Measurements from ENCODE around the gene AJM1.
A peak's percentile ranks its signal among the peaks of the same experiment; 100 is the strongest.

Gene AJM1

GRCh38 chr9:136849960-136850865, 7.9 kb downstream of the AJM1 start:
- H3K27ac ChIP-seq = no peak overlapping the region
- no peak overlapping the region for H3K4me3 ChIP-seq (IDR thresholded peaks at IDR 0.05; ENCODE audit: insufficient read depth, low read depth, low read length)
- no peaks in the 10 kb centered on the region for H3K36me3 ChIP-seq (ENCODE audit: insufficient read depth)
- H4K20me1 ChIP-seq (ENCODE audit: insufficient read depth) = no peaks in the 10 kb centered on the region
- H3K4me2 ChIP-seq = peak overlapping the region; percentile 85
- H3K4me1 ChIP-seq (ENCODE audit: low read depth, poor library complexity, severe bottlenecking) = peaks cover 2% of the 10 kb centered on the region
- TF ChIP-seq CTCF (conservative IDR thresholded peaks at IDR 0.05; ENCODE audit: low read depth, low read length) = no peak
- H2AFZ ChIP-seq (ENCODE audit: low read depth) = no peak overlapping the region
- no peaks in the 10 kb centered on the region for H3K27me3 ChIP-seq (ENCODE audit: insufficient read depth, low read depth)
- no peak overlapping the region; the same call in 1 of the 2 replicates for H3K9ac ChIP-seq
- H3K79me2 ChIP-seq (ENCODE audit: insufficient read depth, low read depth) = no peaks in the 10 kb centered on the region

DNA sequence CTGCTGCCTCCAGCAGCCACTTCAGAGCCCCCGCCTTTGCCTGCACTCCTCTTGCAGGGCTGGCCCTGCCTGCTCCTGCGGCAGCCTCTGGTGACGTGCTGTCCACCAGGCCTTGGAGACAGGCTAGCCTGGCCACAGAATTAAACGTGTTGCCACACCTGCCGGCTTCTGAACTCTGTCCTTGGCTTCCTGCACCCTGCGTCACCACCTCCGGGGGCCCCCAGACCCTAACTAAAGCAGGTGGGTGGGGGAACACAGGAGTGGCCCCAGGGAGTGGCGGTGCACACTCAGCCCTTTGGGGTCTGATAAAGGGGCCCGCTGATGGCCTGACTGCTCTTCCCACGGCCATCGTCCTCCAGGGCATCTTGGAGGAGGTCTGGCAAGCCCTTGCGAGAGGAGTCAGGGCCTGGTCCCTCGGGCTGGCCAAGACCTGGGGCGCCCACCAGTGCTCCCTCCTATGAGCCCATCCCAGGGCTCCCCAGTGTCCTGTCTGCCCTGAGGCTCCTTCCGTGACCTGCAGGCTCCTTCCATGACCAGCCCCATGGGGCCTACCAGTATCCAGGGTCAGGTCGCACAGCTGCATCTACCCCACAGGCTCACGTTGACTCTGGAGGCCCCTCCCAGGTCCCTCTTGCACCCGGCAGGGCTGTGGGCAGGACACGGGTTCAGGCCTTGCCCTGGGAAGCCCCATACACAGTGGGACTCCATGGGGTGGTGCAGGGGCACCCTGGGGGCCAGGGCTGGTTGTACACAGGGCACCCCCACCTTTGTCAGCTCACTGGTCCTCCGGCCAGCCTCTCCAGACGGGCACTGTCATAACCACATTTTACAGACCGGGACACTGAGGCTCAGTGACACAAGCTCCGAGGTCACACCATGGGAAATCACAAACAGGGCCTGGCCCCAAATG, 8.8 kb downstream of the AJM1 start:
- Histone ChIP-seq H3K36me3 (ENCODE audit: insufficient read depth) (no peaks in the 10 kb centered on the region), H3K4me3 (IDR thresholded peaks at IDR 0.05; ENCODE audit: insufficient read depth, low read depth, low read length) (no peak overlapping the region), H3K79me2 (ENCODE audit: insufficient read depth, low read depth) (no peaks in the 10 kb centered on the region), H3K27me3 (ENCODE audit: insufficient read depth, low read depth) (no peaks in the 10 kb centered on the region), H4K20me1 (ENCODE audit: insufficient read depth) (no peaks in the 10 kb centered on the region), H3K4me1 (ENCODE audit: low read depth, poor library complexity, severe bottlenecking) (peaks cover 2% of the 10 kb centered on the region), H3K27ac (no peak overlapping the region), H3K9ac (no peak overlapping the region), H2AFZ (ENCODE audit: low read depth) (no peak overlapping the region), H3K4me2 (no peak overlapping the region)
- no peak for TF ChIP-seq CTCF (conservative IDR thresholded peaks at IDR 0.05; ENCODE audit: low read depth, low read length)

GRCh38 chr9:136851941-136852663, 9.8 kb downstream of the AJM1 start, which contains the start of gene MAMDC4:
Gene MAMDC4 (plus strand): TSS chr9:136852346. CDS start chr9:136852417, 71 bp downstream.
- peaks cover 2% of the 10 kb centered on the region for H3K4me1 ChIP-seq (ENCODE audit: low read depth, poor library complexity, severe bottlenecking)
- no peak within 1 kb of the TSS for H3K27ac ChIP-seq
- H3K27me3 ChIP-seq (ENCODE audit: insufficient read depth, low read depth) = no peaks in the 10 kb centered on the region
- no peak within 1 kb of the TSS for H2AFZ ChIP-seq (ENCODE audit: low read depth)
- H3K4me3 ChIP-seq (IDR thresholded peaks at IDR 0.05; ENCODE audit: insufficient read depth, low read depth, low read length) = no peak within 1 kb of the TSS
- H3K4me2 ChIP-seq = no peak within 1 kb of the TSS
- H3K36me3 ChIP-seq (ENCODE audit: insufficient read depth) = no peaks in the 10 kb centered on the region
- no peaks in the 10 kb centered on the region for H4K20me1 ChIP-seq (ENCODE audit: insufficient read depth)
- no peak within 1 kb of the TSS for H3K9ac ChIP-seq
- H3K79me2 ChIP-seq (ENCODE audit: insufficient read depth, low read depth) = no peaks in the 10 kb centered on the region
- TF ChIP-seq CTCF (conservative IDR thresholded peaks at IDR 0.05; ENCODE audit: low read depth, low read length) = no peak

Measured in KMS-11 (cell line).